ENCODE measurements around the gene KMT2E. TPM values are rescaled to one million over a fixed set of nuclear protein-coding genes. Genes with fewer than 3 reads are reported as not detected.

KMT2E gene
- total RNA-seq, 1 experiment from 2014 or later: 68.1 TPM

DNA sequence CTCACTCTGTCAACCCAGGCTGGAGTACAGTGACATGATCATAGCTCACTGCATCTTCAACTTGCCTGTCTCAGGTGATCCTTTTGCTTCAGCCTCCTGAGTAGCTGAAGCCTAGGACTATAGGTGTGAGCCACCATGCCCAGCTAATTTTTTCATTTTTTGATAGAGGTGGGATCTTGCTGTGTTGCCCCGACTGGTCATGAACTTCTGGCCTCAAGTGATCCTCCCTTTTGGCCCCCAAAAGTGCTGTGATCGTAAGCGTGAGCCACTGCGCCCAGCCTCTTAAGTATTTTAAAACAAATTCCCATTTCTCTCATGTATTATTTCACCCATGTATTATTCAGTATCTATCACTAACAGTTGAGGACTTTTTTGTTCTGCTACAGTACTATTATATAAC lies 43.5 kb downstream of the KMT2E start:
- H3K4me3 ChIP-seq: no peak overlapping the region
- H3K36me3 ChIP-seq (ENCODE audit: low read depth): no peaks in the 10 kb centered on the region
- no TSS peak for BruUV-seq (replicated peaks)
- H2AFZ ChIP-seq: no peak overlapping the region
- intact Hi-C loops (cut with micrococcal nuclease; ENCODE audit: unreplicated experiment): no loop called here
- no peak overlapping the region for H3K27ac ChIP-seq
- H3K4me2 ChIP-seq: no peak overlapping the region
- no peaks in the 10 kb centered on the region for H3K27me3 ChIP-seq (ENCODE audit: insufficient read depth, low read depth)
- ChIA-PET CTCF (interaction anchor here (0.6 kb wide), 1 partner anchor 658 kb away, joined by 11 read pairs; no protein-coding TSS in a partner anchor), POLR2A (ENCODE audit: unreplicated experiment) (interaction anchor here (0.6 kb wide), 1 partner anchor 31 kb away, joined by 4 read pairs; no protein-coding TSS in a partner anchor)
- no peak for TF ChIP-seq CTCF (conservative IDR thresholded peaks at IDR 0.05)
- no peak for TF ChIP-seq EZH2 (IDR thresholded peaks at IDR 0.05; ENCODE audit: low read depth)
- H3K9me3 ChIP-seq (ENCODE audit: insufficient read depth, low read depth): no peaks in the 10 kb centered on the region
- H3F3A ChIP-seq (ENCODE audit: insufficient read depth, low read depth): no peaks in the 10 kb centered on the region; the same call in 1 of the 2 replicates
- no peaks in the 10 kb centered on the region for H3K9me2 ChIP-seq (ENCODE audit: insufficient read depth)
- H3K4me1 ChIP-seq (replicated peaks; ENCODE audit: insufficient read depth): no peaks in the 10 kb centered on the region; the same call in 1 of the 2 replicates
- DNase-seq: no peak
- H4K20me1 ChIP-seq (ENCODE audit: insufficient read depth): peaks cover 42% of the 10 kb centered on the region
- H3K79me2 ChIP-seq (ENCODE audit: low read depth): peaks cover 80% of the 10 kb centered on the region

DNA sequence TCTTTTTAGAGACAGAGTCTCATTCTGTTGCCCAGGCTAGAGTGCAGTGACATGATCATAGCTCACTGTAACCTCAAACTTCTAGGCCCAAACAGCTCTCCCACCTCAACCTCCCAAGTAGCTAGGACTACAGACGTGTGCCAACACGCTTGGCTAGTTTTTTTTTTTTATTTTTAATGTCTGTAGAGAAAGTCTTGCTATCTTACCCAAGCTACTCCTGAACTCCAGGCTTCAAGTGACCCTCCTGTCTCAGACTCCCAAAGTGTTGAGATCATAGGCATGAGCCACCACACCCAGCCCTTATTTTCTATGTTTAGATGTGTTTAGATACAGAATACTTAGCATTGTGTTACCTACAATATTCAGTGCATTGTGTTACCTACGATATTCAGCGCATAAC lies 46.4 kb downstream of the KMT2E start:
- H3K27ac ChIP-seq: no peak overlapping the region
- no TSS peak for BruUV-seq (replicated peaks)

GRCh38 chr7:105060923-105061322 lies 46.9 kb downstream of the KMT2E start:
- Histone ChIP-seq H3K27me3 (ENCODE audit: insufficient read depth, low read depth) (no peaks in the 10 kb centered on the region), H3K4me2 (no peak overlapping the region), H3K9me2 (ENCODE audit: insufficient read depth) (no peaks in the 10 kb centered on the region), H2AFZ (no peak overlapping the region), H3K9me3 (ENCODE audit: insufficient read depth, low read depth) (no peaks in the 10 kb centered on the region), H3K79me2 (ENCODE audit: low read depth) (peaks cover 53% of the 10 kb centered on the region), H3F3A (ENCODE audit: insufficient read depth, low read depth) (peaks cover 8% of the 10 kb centered on the region; the same call in 1 of the 2 replicates), H4K20me1 (ENCODE audit: insufficient read depth) (peaks cover 44% of the 10 kb centered on the region), H3K36me3 (ENCODE audit: low read depth) (peaks cover 6% of the 10 kb centered on the region; the same call in 1 of the 2 replicates), H3K4me1 (replicated peaks; ENCODE audit: insufficient read depth) (no peaks in the 10 kb centered on the region), H3K4me3 (no peak overlapping the region), H3K27ac (no peak overlapping the region)
- BruUV-seq (replicated peaks): no TSS peak
- ChIA-PET CTCF (no interaction called here), POLR2A (ENCODE audit: unreplicated experiment) (no interaction called here)
- intact Hi-C loops (cut with micrococcal nuclease; ENCODE audit: unreplicated experiment): no loop called here
- TF ChIP-seq EZH2 (IDR thresholded peaks at IDR 0.05; ENCODE audit: low read depth): no peak
- TF ChIP-seq CTCF (conservative IDR thresholded peaks at IDR 0.05): no peak
- no peak for DNase-seq

More for the DNA sequence above, 46.4 kb downstream of the KMT2E start:
- peaks cover 8% of the 10 kb centered on the region; the same call in 1 of the 2 replicates for H3F3A ChIP-seq (ENCODE audit: insufficient read depth, low read depth)
- H3K4me1 ChIP-seq (replicated peaks; ENCODE audit: insufficient read depth): no peaks in the 10 kb centered on the region; the same call in 1 of the 2 replicates
- TF ChIP-seq CTCF (conservative IDR thresholded peaks at IDR 0.05) (no peak), EZH2 (IDR thresholded peaks at IDR 0.05; ENCODE audit: low read depth) (no peak)
- intact Hi-C loops (cut with micrococcal nuclease; ENCODE audit: unreplicated experiment): no loop called here
- ChIA-PET CTCF (no interaction called here), POLR2A (ENCODE audit: unreplicated experiment) (no interaction called here)
- DNase-seq: no peak
- no peaks in the 10 kb centered on the region for H3K9me2 ChIP-seq (ENCODE audit: insufficient read depth)
- no peaks in the 10 kb centered on the region for H3K9me3 ChIP-seq (ENCODE audit: insufficient read depth, low read depth)
- H3K4me3 ChIP-seq: no peak overlapping the region
- H4K20me1 ChIP-seq (ENCODE audit: insufficient read depth): peaks cover 48% of the 10 kb centered on the region
- H3K36me3 ChIP-seq (ENCODE audit: low read depth): peaks cover 6% of the 10 kb centered on the region; the same call in 1 of the 2 replicates
- peaks cover 58% of the 10 kb centered on the region for H3K79me2 ChIP-seq (ENCODE audit: low read depth)
- no peaks in the 10 kb centered on the region for H3K27me3 ChIP-seq (ENCODE audit: insufficient read depth, low read depth)
- H3K4me2 ChIP-seq: no peak overlapping the region
- H2AFZ ChIP-seq: no peak overlapping the region

Measured in PC-9 (cell line).